Skin of body (tissue), 2 donors: Measurements from ENCODE around the gene BPGM. TPM values are rescaled to one million over a fixed set of nuclear protein-coding genes. Genes with fewer than 3 reads are reported as not detected.
"Not testable (repeated sequence)": the region's sequence is repeated elsewhere in the genome, so short reads cannot be mapped to it uniquely, and the experiment has no call there.

Source experiments
- DNase-seq: peaks from one replicate; lab custom pipeline; 2025; lab: John Stamatoyannopoulos, UW
- total RNA-seq: library from RNA; depleted of rRNA; stranded (reverse); fragments of >200 nt; gene quantifications from one replicate; pipeline ENCODE4 v1.2.3, GENCODE V29; 2014

Gene BPGM
- total RNA-seq, 1 donor from 2014 or later, result 101 TPM

DNA sequence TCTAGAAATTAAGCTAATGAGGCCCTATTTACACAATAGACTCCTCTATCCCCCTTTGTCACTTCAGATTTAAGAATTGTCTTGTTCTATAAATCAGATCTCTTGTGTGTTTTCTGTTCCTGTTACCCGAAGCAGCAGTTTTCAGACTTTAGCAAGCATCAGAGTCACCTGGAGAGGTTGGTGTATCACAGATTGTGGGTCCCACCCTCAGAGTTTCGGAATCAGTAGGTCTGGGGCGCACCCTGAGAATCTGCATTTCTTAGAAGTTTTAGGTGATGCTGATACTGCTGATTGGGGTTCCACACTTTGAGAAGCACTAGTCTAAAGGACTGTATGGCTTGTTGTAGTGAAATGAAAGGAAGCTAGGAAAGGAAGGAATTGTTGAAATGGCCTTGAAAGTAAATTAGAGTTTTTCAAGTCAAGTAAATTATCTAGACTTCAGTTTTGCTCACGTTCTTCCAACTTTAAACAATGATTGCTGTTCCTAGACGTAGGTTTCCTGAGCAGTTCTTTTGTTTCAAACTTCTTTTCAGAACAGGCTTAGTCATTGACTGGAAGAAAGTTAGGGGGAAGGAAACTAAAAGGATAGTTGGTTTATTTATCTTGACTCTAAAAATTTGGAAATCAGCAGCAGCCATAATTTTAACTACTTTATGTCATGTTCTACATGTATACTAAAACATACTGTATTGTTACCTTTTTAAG is 15.7 kb downstream of the BPGM start:
- DNase-seq, result no peak

DNA sequence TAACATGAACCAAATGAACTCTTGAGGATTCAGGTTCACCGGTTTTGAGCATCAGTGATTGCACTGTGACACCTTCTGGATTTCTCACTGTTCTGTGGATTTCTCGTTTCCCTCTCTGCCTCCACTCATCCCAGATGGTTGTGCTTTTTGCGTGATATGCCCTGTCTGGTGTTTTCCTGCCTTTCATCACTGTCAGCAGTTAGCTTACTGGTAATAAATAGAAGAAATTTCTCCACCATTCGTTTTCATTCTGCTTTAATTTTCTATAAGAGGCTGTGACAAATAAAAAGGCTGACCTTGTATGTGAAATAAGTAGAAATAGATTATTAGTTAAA is 16.2 kb downstream of the BPGM start:
- no peak for DNase-seq

DNA sequence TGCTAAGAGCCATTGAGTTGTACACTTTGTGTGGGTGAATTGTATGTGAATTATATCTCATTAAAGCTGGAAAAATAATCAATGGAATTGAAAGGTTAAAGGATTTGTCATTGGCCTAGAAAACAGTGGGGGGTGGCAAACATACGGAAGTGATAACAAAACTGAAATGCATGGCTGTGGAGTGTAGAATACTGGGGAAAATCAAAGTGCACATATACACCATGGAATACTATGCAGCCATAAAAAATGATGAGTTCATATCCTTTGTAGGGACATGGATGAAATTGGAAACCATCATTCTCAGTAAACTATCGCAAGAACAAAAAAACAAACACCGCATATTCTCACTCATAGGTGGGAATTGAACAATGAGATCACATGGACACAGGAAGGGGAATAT is 18.4 kb downstream of the BPGM start:
- DNase-seq, result not testable (repeated sequence)

DNA sequence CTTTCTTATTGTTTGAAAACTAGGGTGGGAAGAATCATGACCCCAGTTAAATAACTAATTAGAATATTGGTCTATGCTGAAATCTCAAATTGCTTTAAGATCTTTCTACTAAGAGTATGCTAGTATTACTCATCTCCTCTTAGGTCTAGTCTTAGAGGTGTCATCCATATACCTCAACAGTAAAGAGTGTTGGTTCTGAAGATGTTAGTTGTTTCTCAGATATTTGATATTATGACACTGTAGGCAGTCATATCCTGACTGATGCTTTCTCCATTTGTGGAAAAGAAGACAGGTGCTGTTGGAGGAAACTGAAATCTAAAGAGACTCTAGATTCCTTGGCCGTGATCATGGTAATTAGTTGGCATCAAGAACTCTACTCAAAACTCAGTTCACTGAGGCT is 21.2 kb downstream of the BPGM start:
- no peak for DNase-seq

DNA sequence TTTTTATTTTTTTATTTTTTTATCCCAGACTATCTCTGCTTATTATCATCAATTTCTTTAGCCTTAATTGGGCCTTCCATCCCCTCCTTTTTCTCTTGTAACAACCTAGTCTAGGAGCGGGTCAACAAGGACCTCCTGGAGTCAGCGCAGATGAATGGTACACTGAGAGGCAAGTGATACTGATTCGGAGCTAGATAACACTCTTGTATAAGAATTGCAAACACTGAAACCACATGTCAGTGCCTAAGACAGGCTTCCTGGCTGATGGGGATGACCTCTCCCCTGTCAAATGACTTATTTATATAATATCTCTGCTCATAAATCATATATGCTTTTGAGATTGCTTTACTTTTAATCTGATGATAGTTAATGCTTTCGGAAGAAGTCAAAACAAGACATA is 22.7 kb downstream of the BPGM start:
- no peak for DNase-seq

DNA sequence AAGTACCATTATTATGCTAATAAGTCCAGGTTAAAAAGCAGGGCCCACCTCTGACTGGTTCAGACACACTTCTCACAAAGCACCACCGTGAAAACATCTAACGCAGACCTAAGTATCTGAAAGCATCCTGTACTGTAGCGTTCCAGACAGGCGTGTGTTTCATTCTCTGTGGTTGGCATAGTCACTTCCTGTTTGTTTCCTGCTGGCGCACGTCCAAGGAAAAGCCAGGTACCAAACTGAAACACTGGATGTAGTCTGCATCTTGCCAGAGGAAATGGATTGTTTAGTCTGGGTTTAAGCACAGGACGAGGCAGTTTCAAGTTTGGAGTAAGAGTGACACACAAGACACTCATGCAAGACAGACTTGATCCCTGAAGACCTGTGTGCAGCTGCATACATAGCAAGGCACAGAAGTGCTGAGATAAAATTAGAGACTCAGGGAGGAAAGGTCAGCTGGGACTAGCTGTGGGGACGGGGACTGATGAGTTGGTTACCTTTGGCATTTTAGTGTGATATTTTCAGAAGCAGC is 23.3 kb downstream of the BPGM start:
- DNase-seq, result no peak

DNA sequence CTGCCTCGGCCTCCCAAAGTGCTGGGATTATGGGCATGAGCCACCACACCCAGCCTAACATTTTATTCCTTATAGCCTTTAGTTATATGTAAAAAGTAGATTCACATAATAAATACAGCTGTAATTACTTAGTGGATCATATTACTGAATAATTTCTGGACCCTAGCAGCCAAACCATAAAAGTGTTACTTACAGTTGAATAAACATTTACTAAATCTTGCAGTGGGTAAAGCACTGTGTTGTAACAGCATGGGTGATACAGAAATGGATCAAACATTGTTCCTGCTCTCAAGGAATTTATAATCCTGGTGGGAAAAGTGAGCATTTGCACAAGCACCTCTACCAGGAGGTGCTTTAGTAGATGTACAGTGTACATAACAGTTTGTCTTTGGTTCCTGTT is 25.0 kb downstream of the BPGM start:
- DNase-seq, result no peak

DNA sequence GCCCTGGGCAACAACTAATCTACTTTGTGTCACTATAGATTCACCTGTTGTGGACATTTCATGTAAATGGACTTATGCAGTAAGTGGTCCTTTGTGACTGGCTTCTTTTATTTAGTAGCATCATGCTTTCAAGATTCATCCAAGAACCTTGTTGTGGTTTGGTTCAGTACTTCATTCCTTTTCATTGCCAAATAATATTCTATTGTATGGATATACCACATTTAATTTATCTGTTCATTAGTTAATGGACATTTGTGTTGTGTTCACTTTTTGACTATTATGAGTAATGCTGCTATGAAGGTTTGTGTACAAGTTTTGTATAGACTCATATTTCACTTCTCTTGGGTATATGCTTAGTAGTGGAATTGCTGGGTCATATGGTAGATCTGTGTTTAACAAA is 27.8 kb downstream of the BPGM start:
- DNase-seq, result no peak

DNA sequence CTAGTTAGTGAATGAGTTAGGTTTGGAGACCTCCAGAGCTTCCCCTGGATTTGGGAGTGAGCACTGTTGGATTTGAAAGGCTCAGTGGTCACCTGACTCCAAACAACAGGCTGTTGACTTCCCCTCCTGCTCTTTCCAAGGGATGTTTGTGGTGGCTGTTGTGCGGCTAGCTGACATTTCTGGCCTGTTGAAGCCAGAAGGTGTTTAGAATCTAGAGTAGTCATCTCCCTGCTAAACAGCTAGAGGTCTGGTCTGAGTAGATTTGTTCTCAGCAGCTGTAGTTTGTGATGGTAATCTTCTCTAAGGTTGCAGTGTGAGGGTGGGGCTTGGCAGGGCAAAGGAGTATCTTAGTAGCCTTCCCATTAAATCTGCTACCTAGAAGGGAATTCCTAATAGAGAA is 30.1 kb downstream of the BPGM start:
- DNase-seq, result no peak

DNA sequence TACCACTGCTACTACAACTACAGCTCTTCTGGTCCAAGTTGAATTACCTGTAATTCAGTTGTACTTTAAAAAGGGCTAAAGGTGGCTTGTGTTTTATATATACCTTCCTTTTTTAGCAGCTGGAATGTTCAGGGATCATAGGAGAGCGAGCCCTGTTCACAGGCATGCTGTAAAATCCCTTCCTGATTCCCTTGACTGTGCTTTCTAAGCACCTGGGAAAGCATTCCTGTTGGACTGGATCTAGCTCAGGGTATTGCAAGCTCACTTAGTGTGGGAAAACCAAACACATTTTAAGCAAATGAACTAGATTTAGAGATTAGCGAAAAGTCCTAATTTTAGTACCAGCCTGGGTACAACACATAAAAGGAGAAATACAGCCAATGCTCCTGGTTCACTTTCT is 31.5 kb downstream of the BPGM start:
- DNase-seq, result no peak

DNA sequence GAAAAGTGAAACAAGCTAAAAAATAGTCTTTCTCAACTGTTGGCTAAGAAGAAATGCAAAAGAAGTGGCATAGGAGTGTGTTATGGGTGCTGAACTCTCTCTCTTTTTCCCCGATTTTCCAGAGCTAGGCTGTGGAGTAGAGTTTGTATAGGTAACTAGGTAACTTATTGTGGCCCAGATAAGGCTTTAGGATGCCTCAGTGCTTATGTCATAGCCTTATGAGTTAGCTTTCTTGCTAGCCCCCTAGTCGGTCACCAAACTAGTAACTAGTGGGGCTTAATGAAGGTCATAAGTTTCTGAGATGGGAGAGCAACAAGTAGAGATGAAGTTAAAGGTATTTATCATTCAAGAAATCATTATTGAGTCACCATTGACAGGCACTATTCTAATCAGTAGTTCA is 32.4 kb downstream of the BPGM start:
- DNase-seq, result no peak

DNA sequence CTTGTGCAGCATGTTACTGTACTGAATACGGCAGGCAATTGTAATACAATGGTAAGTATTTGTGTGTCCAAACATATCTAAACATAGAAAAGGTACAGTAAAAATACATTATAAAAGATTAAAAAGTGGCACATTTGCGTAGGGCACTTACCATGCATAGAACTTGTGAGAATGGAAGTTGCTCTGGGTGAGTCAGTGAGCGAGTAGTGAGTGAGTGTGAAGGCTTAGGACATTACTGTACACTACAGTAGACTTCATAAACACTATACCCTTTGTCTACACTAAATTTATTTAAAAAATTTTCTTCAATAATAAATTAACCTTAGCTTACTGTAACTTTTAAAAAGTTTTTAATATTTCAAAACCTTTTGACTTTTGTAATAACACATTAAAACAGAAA is 37.5 kb downstream of the BPGM start:
- no peak for DNase-seq

DNA sequence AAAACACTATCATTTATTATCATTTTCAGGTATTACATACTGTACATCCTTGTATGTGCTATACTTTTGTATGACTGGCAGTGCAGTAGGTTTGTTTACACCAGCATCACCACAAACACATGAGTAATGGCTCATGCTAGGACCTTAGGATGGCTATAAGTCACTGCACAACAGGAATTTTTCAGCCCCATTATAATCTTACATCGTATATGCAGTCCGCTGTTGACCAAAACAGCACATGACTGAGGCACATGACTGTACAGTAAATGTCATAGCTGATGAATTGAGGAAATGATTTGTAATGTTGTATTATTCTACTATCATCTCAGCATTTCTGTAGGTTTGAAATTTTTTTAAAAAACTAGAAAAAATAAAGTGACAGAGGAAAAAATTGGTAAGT is 38.6 kb downstream of the BPGM start:
- no peak for DNase-seq

DNA sequence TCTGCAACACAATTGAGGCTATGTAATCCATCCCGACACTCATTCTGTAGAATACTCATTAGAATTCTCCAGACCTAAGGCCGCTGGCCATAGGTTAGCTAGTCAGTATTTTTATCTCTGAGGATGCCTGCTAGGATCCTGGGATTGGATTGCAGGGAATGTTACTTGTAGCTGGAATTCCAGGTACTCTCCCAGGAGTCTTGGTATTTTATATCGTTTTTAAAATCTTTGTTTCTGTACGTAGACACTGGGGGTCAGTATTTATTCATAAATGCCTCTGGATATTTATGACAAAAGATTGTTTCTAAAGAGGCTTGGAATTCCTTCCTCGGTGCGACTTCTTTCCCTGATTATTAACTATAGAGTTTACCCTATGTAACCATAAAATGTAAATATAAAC is 40.1 kb downstream of the BPGM start:
- no peak for DNase-seq

DNA sequence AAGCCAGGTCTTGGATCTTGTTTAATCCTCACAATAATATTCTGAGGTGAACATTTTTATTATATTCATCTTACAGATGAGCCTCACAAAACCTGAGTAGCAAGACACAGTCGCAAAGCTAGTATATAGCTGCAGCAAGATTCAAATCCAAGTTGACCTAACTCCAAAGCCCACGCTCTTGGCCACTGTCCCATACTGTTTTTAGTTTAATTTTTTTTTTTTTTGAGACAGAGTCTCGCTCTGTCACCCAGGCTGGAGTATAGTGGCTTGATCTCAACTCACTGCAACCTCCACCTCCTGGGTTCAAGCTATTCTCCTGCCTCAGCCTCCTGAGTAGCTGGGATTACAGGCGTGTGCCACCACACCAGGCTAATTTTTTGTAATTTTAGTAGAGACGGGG is 42.9 kb downstream of the BPGM start:
- DNase-seq, result not testable (repeated sequence)

DNA sequence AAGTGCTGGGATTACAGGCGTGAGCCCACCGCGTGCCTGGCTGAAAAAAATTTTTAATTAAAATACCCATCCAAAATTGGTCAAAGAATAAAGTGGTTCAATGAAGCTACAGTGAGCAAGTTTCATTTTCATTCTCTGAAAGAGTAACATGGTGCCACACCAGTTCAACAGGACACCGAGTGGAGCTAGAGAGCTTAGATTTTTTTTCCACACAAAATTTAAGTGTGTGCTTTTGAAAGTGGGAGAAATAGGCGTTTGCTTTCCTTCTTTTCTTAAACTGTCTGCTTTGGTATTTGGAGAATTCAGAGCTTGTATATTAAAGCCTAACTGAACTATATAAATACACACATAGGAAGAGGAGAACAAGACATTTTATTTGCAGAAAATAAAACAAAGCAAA is 43.4 kb downstream of the BPGM start:
- peak; percentile 57 for DNase-seq

DNA sequence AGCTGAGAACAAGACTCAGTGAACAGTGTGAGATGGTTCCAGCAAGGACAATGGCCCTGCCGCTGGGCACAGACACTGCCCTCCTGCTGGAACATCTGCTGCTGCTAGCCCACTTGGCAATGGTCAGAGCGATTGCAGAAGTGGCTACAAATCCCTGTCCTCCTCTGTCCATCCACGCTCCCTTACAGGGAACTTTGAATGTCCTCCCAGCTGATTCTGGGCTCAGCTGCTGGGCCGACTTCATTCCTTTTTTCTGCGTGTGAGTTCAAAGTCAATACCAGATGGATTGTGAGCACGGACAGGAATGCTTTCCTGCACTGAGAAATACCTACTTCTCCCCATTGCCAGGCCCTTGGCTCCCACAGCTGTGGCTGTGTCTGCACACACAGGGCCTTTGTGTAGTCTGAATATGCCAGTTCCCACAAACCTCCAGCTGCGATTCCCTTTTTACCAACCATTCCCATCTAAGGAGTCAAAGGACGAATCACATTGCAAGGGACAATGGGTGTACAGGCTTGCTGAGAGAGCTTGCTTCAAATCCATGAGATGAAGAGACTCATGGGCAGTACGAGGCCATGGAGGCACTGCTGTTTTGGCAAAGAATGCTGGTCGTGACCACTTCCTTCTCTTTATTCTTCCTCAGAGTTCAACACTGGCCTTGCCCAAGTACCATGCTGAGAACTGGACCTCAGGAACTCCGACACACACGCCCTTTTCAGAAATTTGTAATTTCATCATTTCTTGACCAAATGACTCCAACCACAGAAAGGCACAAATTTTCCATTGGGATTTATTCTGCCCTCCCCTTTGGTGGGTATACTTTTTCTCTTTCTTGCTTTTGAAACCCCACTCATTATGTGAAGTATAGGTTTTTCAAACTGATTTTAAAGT is 44.2 kb downstream of the BPGM start:
- DNase-seq, result no peak

DNA sequence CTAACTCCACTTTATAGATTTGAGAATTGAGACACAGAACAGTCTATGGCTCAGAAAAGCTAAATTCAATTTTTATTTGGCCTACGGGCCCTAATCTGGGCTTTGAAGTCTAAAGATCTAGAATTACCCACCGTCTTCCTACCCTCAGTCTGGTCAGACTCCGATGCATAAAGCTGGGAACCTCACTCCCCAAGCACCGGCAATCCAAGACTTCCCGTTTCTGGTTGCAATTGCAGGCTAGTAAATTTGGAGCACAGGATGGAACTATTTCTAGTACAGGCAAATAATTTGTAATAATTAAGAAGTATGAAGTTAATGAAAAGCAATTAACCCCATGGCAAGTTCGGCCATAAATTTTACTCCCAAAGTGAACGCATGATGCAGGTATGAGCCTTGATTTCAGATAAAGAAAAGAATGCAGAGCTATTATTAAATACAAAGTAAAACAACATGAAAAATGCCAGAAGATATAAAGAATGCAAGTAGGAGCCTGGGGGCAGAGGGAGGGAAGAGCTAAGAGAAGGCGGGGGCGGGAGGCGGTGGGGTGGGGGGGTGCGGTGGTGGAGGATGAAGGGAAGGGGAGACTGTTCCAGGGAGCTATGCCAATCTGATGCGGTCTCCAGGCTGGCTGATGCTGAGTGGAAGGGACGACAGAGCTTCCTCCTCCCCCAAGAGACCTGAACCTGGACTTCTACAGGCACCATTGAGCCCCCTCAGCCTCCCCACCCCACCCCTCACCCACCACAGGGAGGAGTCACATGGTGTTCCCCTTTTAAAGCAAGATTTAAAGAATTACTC is 45.1 kb downstream of the BPGM start:
- no peak for DNase-seq

DNA sequence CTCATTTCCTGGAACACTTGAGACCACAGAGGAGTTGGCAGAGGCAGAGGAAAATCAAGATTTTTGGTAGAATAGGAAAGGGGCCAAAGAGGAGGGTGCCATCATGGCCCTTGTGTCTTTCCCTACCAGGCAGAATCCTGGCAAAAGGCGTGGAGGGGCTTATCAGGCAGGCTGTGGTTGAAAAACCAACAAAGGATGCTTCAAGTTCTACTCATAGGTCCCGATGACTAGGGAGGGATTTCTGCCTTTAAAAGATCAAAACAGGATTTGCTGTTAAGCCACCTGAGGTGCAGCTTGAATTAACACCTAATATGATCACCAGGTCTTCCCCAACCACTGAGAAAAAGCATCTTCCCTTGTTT is 45.7 kb downstream of the BPGM start:
- no peak for DNase-seq

DNA sequence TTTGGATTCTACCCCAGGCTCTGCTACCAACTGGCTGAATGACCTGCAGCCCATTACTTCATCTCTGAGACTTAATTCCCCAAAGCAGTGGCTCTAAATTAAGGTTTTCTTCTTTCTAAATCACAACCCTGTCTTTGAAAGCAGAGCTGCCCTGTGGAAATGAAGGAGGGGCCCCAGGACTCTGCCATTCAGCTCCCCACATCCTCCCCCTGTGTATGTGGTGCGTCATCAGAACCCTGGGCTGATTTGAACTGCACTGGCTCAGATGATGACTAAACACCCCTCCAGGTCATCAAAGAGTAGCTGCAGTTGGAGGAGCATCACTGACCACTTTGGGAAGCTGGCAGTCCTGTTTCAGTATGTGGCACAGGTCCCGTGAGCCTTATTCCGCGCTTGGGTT is 46.6 kb downstream of the BPGM start:
- no peak for DNase-seq

DNA sequence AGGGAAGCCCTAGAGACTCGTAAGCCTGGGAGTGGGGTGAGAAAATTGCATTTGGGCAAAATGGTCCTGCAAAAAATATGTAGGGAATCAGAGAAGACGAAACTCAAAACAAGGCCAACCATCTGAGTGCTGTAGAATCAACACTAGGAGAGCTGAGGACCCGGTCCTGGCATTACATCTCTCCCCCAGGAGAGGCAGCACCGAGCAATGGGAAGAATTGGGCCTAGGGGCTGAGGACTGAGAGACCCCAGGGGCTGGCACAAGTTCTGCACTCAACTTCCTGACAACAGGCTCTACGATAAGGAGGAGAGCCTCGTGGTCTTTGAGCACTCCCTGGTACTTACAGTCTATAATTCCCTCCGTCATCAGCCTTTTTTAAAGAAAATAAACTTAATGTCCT is 47.6 kb downstream of the BPGM start:
- DNase-seq, result no peak

DNA sequence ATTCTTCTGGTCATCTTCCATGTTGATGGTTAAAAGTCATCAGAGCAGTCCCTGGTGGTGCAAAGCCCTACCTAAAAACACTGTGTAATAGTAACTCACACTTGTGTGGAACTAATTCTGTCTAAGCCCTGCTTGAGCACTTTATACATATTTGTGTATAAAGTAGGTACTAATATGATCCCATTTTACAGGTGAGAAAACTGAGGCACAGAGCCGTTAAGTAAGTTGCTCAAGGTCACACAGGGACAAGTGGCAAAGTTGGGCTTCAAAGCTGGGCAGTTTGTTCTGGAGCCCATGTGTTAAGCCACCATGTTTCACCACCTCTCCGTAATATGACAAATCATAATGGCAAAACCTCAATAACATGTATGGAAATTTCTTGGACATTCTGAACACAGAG is 48.1 kb downstream of the BPGM start:
- no peak for DNase-seq
